ENCODE data around the gene UBE4B. TPM values are rescaled to one million over a fixed set of nuclear protein-coding genes. Genes with fewer than 3 reads are reported as not detected.
"Not testable (repeated sequence)": the region's sequence is repeated elsewhere in the genome, so short reads cannot be mapped to it uniquely, and the experiment has no call there.

The UBE4B gene
- total RNA-seq, 1 experiment from 2014 or later = 27.2 TPM

GRCh38 chr1:10071640-10072039, 38.9 kb downstream of the UBE4B start:
- no peak for DNase-seq (ENCODE audit: low read depth)

GRCh38 chr1:10073371-10073770, 40.6 kb downstream of the UBE4B start:
- not testable (repeated sequence) for DNase-seq (ENCODE audit: low read depth)

GRCh38 chr1:10074059-10074851, 41.5 kb downstream of the UBE4B start:
- peak; percentile 97 for DNase-seq (ENCODE audit: low read depth)

- DNase-seq (ENCODE audit: low read depth) = no peak
Observed at GRCh38 chr1:10074852-10075730, 42.3 kb downstream of the UBE4B start.

GRCh38 chr1:10075732-10076131, 43.0 kb downstream of the UBE4B start:
- no peak for DNase-seq (ENCODE audit: low read depth)

GRCh38 chr1:10078494-10078893, 45.7 kb downstream of the UBE4B start:
- no peak for DNase-seq (ENCODE audit: low read depth)

- DNase-seq (ENCODE audit: low read depth) = no peak
Observed at GRCh38 chr1:10080523-10080922, 47.8 kb downstream of the UBE4B start.

GRCh38 chr1:10082785-10083479, 50.2 kb downstream of the UBE4B start:
- DNase-seq (ENCODE audit: low read depth) = no peak

- no peak for DNase-seq (ENCODE audit: low read depth)
Observed at GRCh38 chr1:10084045-10084444, 51.3 kb downstream of the UBE4B start.

- no peak for DNase-seq (ENCODE audit: low read depth)
Observed at GRCh38 chr1:10085076-10085475, 52.3 kb downstream of the UBE4B start.

- no peak for DNase-seq (ENCODE audit: low read depth)
Observed at GRCh38 chr1:10087210-10087609, 54.5 kb downstream of the UBE4B start.

GRCh38 chr1:10101929-10102328, 69.2 kb downstream of the UBE4B start:
- no peak for DNase-seq (ENCODE audit: low read depth)

- no peak for DNase-seq (ENCODE audit: low read depth)
Observed at GRCh38 chr1:10103193-10103592, 70.4 kb downstream of the UBE4B start.

GRCh38 chr1:10104834-10105233, 72.1 kb downstream of the UBE4B start:
- no peak for DNase-seq (ENCODE audit: low read depth)

GRCh38 chr1:10105484-10105883, 72.7 kb downstream of the UBE4B start:
- DNase-seq (ENCODE audit: low read depth) = no peak

GRCh38 chr1:10106241-10106640, 73.5 kb downstream of the UBE4B start:
- DNase-seq (ENCODE audit: low read depth) = no peak

GRCh38 chr1:10106756-10107475, 74.2 kb downstream of the UBE4B start:
- DNase-seq (ENCODE audit: low read depth) = no peak

- DNase-seq (ENCODE audit: low read depth) = not testable (repeated sequence)
Observed at GRCh38 chr1:10107476-10107847, 74.7 kb downstream of the UBE4B start.

GRCh38 chr1:10108134-10108663, 75.4 kb downstream of the UBE4B start:
- peak; percentile 99 for DNase-seq (ENCODE audit: low read depth)

GRCh38 chr1:10108948-10109708, 76.4 kb downstream of the UBE4B start:
- no peak for DNase-seq (ENCODE audit: low read depth)

GRCh38 chr1:10113501-10113900, 80.7 kb downstream of the UBE4B start:
- DNase-seq (ENCODE audit: low read depth) = no peak
